Sigmoid colon (tissue), 4 donors: ENCODE measurements around the gene TUBGCP2.

Experiments used
- CTCF ChIP-seq, 4 experiments: fragments of 450-650 bp in 3 of 4; fragments of 200-600 bp in 1 of 4; IDR thresholded peaks; one replicate each; pipeline ENCODE4 v1.5.1; 2016 to 2019; ENCODE audit warnings: antibody characterized with exemption in 4 of 4, mild to moderate bottlenecking in 3 of 4, moderate library complexity in 2 of 4
- EP300 ChIP-seq, 4 donors: sonication (generic); formaldehyde crosslinking; IDR thresholded peaks; one replicate each; pipeline ENCODE4 v1.6.1; 2017; ENCODE audit warnings: antibody characterized with exemption in 4 of 4
- POLR2A ChIP-seq, 2 donors: fragments of 450-650 bp; IDR thresholded peaks; one replicate each; pipeline ENCODE4 v1.6.1; 2016; ENCODE audit warnings: antibody characterized with exemption in 2 of 2, mild to moderate bottlenecking in 2 of 2, moderate library complexity in 2 of 2
- POLR2AphosphoS5 ChIP-seq, 4 donors: sonication (generic); formaldehyde crosslinking; IDR thresholded peaks; one replicate each; pipeline ENCODE4 v1.6.1; 2017; ENCODE audit warnings: antibody characterized with exemption in 4 of 4

- TF ChIP-seq CTCF (IDR thresholded peaks at IDR 0.05) = no peak
- TF ChIP-seq POLR2A (IDR thresholded peaks at IDR 0.05) = no peak
- no peak for TF ChIP-seq EP300 (IDR thresholded peaks at IDR 0.05)
- TF ChIP-seq POLR2AphosphoS5 (IDR thresholded peaks at IDR 0.05) = no peak
Observed at GRCh38 chr10:133231946-133232574, 76.6 kb downstream of the TUBGCP2 start.
